CD4-positive, alpha-beta T cell treated with Interleukin-6 for 4 hours (primary cell): ENCODE results near the gene IL1RAP.

Experiments
- DNase-seq: peaks from one replicate; pipeline ENCODE4 v3.0.0-alpha.2; 2020; ENCODE audit warnings: mixed read lengths

The IL1RAP gene

DNA sequence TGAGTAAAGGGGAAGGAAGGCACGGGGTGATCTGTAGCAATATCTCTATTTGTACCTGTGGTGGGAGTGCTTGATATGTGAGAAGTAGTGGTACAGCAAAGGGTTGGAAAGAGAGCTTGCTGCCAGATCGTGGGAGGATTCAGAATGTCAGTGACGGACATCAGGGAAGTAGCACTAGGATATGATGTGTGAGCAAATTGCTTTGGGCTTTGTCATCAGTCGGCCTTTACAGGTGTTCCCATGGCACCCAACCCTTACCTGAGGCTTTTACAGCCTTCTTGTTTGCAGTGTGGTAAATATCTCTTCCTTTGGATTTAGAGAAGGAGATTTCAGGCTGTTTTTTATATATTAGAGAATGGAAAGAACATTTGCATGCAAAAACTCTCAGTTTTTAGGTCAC lies 29.8 kb downstream of the IL1RAP start:
- DNase-seq, result no peak

DNA sequence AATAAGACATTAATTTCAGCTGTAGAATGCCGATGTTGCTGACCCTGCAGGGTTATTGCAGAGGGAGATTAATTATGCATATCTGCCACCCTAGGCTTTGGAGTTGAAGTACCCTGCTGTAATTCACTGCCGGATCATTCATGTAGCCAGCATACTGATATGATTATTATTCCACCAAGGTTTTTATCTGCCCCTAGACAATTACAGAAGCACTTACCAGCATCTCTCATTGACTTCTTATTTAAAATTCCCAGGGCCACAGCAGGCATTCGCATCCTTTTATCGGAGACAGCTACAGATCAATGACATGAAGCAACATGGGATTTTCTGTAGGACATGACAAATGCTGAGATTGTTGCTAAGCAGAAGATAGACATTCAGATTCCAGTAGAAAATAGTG lies 31.3 kb downstream of the IL1RAP start:
- DNase-seq, result no peak

DNA sequence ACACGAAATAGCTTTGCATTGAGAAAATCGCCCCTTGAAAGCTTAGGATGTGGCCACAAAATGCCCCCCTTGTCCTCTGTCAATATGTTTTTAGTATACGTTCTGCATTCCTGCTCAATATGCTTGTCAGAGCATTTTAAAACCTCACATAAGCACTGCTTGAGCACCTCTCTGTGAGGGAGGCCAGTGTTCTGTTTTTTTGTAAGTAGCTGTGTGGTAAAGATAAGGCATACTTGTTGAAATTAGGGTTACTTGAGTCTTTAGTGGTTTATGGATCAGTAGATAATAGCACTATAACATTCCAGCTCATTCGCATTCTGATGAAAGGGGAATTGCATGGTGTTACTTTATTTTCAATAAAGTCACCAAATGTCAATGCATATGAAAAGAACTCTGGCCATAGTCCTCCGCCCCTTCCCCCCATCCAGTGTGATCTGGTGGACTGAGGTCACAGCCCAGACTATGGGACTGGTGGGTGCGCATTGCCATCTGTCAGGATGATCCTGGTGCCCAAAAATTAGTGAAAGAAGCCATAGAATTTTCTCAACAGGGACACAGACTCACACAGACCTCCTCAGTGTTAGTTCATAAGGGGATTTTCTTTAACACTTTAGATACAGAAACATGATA lies 33.1 kb downstream of the IL1RAP start:
- no peak for DNase-seq

DNA sequence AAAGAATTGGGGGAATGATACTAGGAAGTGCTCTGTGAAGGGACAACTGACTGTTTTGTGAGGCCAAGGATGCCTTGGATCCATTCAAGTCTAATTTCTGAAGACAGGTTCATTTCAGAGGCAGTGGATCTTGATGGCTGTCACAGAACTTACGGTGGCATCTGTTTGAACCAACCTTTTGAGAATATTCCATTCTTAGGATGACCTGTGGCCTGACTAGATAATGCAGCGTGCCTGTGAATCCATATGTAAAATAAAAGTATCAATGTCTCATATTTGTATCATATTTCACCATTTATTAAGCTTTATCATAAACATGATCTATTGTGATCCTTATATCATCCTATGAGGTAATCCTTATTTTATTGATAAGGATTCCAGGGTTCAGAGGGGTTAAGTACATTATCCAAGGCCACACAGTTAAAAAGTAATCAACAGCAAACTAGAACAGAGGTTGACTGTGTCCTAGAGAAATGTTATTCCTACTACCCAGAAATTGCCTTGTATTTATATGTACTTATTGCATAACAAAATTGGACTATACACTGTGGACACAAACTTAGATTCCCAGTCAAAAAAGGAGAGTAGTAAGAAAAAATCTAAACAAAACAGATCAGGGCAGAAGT lies 34.3 kb downstream of the IL1RAP start:
- no peak for DNase-seq

DNA sequence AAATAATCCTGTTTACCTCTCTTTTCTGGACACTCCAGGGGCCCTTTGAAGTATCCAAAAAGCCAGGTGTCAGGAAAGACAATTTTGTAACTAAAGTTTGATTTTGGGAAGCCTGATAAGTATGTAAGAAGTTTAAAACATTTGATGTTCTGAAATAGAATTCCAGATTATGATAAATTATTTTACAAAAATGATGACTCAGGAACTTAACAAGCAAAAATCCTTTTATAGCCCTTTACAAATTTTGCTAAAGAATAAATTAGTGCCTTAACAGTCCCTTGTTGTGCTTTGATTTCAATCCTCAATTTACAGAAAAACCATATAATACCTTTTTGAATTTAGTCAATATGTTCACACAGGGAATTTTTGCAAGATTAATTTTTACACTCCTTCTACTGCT lies 38.1 kb downstream of the IL1RAP start:
- DNase-seq, result no peak

DNA sequence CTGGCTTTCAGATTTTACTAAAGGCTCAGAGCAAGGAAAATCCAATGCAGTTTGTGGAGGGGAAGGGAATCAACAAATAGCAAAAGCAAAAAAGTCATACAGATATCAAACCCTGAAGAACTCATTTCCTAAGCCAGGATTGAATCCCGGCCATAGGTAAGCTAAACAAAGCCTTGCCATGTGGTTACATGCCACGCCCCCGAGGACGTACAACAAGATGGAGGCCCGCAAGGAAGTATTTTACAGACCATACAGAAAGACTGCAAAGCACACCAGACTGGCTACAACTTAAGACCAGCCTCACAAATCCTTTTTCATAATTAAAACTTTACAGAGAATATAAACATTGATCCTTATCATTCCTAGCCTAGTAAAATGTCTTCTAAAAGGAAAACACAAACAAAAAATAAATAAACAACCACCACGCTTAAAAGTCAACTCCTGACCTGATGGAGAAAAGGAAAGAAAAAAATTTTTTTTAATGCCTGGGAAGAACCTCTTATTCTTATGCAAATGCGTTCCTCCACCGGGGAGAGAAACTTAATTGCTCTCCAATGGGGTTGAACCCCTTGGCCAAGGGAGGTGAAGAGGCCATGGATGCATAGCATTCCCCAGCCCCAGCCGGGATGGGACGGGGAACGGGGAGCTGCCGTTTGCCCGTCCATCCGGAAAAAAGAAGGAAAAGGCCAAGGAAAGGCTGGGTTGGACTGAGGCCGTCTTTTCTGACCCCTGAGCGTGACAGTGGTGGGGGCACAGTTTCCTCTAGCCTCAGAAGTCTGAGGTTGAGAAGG lies 39.3 kb downstream of the IL1RAP start:
- DNase-seq, result no peak

DNA sequence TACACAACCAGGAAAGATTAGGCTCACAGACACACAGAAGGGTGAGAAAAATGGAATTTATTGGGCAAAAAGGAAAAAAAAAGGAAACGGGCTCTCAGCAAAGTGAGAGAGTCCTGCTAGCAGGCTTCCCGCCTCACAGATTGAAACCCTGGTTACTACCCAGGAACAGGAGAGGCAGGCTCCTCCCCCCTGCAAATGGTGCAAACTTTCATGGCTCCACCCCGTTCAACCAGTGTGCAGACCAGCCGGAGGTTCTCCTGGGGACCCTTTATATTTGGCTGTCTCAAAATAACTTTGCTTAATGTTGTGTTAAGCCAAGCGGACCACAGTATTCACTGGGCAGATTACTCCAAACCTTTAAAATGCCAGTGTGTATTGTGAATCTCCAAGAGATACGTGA lies 40.3 kb downstream of the IL1RAP start:
- DNase-seq, result no peak

DNA sequence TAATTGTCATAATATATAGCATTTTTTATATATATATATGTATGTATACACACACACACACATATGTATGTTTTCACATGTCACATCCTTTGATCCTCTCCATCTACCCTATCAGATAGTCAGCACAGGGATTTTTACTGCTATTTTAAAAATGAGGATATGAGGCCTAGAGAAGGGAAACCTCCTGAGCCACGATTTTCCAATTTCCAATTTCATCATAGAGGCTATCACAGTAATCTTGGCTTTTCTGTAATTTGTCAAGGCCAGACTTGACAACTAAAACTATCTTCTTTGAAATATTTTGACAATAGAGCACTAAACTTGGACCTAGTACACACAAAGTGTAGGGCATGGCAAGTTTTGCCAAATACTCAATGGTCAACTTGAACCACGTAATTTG lies 42.5 kb downstream of the IL1RAP start:
- no peak for DNase-seq

DNA sequence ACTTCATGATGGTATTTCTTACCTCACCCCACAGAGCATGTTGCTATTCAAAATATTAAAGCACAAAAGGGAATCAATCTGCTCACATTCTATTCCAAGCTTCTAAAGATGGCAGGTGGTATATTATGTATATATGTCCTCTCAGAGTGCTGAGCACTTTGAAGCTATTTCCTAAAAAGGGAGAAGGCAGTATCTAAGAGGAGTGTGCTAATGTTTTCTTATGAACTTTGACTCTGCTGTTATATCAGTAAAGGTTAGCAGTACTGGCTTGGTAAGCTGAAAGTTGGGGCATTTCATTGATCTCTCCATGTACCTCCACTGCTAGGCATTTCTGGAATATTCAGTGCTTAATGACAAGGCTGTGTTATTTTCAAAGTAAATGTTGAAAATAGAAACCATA lies 43.4 kb downstream of the IL1RAP start:
- no peak for DNase-seq

DNA sequence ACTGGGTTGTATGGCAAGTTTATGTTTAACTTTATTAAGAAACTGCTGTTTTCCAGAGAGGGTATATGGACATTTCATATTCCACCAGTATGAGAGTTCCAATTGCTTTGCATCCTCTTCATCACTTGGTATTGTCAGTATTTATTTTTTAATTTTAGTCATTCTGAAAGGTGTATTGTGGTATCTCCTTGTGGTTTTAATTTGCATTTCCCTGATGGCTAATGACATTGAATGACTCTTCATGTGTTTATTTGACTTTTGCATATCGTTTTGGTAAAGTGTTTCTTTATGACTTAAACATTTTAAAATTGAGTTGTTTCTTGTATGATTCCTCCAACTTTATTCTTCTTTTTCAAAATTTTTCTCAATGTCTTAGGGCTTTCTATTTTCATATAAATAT lies 44.4 kb downstream of the IL1RAP start:
- no peak for DNase-seq

DNA sequence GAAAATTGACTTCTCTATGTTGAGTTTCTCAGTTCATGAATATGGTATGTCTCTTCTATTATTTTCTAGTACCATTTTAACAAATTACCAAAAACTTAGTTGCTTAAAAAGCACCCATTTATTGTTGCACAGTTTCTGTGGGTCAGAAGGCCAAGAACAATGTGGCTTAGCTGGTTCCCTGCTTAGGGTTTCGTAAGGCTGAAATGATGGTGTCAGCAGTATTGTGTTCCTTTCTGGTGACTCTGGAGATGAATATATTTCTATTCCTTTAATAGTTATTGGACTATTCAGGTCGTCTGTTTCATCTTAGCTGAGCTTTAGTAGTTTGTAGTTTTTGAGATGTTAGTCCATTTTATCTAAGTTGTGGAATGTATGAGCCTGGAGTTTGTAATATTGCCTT lies 44.9 kb downstream of the IL1RAP start:
- no peak for DNase-seq

DNA sequence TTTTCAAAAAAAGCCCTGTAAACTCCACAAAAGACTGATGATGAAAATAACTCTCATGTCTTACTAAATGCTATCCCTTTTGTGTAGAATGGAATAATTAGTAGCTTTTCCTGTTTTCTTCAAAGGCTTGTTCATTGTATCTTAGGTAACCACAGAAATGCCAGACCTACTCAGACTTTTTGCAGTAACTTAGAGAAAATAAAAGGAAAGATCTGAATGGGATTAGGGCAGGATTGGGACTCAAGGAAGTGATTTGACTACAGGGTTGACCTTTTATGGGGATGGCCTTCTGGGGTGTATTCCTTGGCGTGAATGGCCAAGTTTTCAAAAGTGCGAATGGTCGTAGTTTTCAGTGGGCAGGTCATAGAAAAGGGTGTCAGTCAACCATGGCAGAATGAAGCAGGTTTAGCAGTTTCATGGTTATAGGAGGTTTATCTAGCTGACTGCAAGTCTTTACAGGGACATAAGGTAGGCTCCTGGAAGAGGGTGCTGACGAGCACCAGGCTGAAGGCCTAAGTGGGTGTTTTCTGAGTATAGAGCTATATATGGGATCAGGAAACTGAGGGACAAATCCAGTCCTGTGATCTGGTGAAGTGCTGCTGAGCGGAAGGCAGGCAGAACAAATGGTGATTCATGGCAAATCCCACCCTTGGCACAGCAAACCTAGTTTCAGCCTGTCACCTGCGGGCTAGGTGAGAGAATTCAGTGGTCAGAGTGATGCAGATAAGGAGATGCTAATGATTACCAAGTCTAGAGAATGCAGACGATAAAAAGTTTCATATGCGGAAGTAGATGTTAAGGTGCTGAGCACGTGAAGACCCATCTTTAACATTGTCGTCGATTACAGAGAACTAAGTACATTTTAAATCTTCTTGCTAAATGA lies 46.4 kb downstream of the IL1RAP start:
- DNase-seq, result no peak

DNA sequence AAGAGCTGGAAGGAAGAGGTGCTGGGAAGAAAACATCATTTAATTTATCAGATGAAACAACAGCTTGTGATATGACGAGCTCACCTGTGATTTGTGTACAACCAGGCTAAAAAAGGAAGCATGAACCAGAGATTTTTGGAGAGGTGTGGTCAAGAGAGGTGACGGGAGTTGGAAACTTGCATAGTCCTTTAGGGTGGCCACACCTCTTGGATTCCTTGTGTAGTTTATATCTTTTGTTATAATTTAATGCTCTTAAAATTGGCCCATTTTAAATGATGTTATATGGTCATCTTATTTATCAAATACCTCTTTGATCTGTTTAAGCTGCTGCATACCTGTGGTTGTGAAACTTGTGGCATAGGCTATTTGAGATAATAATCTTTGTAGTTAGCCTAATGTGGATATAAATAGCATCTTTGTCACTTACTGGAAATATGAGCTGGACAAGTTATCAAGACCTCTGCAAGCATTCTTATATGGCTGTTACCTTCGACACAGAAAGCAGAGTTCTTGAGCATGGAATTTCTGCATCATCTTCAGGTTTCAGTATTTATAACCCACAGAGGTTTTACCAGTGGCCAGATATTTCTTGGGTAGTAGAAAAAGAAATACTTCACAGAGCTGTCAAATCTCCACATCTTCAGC lies 49.1 kb downstream of the IL1RAP start:
- no peak for DNase-seq

DNA sequence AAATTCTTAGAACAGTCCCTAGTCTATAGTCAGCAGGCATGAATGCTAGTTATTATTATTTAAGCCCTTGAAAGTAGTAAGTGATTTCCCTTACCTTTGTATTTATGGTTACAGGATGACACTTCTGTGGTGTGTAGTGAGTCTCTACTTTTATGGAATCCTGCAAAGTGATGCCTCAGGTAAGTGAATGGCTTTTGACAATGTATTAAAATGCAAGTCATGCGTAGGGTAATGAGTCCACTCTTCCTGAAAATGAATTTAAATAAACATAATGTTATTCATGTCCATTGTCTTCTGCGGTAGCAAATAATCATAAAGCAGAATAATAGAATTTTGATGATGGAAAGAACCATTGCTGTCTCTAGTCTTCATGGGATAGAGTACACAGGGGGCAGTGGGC lies 50.3 kb downstream of the IL1RAP start:
- no peak for DNase-seq

DNA sequence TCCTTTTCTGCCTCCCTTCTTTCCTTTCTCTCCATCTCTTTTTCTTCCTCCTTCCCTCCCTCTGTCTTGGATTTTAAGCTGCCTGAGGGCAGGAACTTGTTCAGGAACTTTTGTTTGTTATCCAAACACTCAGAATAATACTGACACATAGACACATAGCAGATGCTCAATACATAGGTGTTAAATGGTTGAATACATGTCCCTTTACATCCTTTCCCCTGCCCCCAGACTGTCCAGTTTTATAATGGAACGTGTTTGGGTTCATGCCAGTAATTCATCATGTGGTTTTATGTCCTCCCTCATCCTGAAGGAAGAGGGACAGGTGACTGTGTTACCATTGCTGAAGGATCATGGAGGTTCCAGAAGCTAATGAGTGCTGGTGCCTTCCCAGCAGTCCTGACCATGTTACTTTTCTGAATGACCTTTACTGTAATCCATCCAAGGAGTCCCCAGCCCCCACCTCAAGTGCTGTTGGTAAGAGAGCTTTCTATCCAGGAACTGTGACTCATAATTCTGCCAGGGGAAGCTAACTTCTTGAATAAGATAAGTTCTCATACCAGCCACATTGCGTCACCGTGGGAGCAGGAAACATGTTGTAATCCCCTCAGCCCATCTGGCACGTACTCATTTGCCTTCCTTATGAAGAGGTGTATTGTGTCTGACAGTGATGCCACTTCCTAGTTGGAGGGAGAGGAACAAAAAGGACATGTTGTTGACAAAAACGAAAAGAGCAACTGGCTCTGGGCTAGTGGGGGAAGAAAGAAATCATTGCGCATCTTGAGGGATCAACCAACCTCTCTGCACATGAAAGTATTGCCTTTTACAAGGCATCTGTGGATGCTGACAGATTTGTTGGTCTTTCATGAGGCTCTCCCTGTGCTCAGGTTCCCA lies 52.4 kb downstream of the IL1RAP start:
- peak; percentile 4 for DNase-seq

DNA sequence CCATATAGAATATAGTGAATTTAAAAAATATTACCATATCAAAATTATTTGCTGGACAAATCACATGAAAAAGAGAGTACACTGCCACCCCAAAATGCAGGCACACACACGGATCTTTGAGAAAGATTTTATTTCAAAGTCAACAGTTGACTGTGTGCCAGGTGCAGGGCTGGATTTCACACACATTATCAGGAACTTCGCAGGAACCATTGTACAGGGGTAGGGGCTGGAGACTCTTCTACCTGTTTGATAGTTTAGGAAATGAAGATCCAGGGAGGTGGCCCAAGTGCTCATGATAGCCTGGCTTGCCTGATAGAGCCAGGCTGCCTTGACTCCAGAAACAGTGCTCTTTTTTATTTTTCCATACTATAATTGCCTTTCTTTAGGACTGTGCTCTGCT lies 54.2 kb downstream of the IL1RAP start:
- no peak for DNase-seq

DNA sequence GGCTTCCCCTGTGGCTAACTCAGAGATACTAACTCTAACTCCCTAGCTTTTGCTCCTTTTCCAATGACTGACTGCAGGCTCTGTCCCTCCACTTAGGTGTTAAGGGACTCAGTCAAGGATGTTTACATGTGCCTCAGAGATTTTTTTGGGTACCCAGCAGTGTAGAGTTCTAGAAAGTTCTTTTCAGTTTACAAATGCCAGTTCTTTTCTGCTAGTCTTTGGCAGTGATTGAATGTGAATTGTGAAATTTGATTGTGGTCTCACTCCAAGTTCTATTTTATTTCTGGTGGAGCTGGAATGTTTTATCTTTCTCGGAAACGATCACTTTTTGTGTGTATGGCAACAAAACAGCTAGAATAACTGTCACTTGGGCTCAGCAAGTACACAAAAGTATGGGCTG lies 60.6 kb downstream of the IL1RAP start:
- no peak for DNase-seq

DNA sequence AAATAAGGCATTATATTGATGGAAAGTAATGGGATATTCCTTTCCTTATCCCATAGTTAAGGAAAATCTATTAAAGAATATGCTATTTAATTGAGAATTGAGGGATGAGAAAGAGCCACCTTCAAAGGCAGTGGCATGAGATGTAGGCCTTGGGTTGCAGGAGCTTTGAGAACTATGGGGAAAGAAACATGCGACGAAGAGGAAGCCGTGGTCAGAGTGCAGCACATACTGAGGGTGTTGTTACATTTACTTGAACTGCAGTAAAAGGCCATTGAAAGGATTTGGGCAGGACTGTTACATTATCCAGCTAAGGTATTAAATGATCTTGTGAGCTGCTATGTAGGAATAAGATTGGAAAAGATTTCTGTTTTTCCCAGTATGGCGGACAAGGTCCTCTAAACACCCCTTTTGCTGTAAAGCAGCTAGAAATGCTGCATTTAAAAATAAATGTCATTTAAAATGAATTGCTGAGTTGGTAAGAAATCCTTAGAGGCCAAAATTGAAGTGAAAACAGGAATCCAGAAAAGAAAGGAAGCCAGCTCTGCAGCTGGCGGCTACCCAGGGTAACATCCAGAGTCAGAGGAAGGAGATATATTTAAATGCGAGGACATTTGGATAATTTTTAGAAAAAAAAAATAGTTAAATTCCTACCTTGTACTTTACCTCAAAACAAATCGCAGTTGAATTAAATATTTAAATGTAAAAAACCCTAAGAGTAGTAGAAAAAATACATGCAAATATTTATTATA lies 61.7 kb downstream of the IL1RAP start:
- DNase-seq, result no peak

DNA sequence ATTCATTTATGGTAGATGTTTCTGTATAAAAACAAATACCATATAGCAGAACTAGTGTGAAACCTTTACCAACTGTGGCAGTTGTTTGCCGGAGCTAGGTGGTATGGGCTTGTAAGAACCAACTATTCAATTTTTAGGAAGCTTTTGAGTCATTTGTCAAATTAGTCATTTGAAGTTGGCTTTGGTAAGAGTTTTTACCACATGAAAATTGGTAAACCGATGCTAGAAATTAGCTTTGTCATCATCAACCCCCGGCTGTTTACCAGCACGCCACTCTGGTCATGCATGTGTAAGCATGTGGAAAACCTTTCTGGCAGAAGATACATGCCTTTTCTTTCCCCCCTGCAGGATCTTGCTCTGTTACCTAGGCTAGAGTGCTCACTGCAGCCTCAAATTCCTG lies 63.3 kb downstream of the IL1RAP start:
- DNase-seq, result no peak

DNA sequence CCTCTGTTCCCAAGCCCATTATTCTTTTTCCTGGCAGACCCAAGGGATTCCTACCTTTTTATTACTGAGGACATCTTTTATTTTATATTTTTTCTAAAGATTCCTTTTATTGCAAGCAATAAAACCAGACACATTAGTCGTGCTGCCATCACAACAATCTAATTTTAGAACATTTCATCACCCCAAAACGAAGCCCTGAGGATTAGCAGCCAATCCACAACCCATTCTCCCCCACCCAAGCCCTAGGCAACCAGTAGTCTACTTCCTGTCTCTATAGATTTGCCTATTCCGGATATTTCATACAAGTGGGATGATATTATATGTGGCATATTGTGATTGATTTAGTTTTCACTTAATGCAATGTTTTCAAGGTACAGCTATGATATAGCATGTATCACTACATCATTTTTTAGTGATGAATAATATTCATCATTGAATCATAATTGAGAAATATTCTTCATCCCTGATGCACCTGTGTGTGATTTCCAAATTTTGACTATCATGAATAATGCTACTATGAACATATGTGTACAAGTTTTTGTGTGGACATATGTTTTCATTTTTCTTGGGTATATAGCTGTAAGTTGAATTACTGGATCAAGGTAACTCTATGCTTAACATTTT lies 65.7 kb downstream of the IL1RAP start:
- DNase-seq, result no peak

DNA sequence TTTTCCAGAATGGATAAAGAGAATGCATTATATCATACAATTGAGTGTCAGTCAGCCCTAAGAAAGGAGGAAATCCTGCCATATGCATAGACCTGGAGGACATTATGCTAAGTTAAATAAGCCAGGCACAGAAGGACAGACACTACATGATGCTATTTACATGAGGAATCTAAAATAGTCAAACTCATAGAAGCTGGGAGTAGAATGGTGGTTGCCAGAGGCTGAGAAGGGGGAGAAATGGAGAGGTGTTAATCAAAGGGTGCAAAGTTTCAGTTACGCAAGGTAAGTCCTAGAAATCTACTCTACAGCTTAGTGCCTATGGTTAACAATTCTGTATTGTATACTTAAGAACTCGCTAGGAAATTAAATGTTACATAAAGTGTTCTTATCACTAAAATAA lies 66.5 kb downstream of the IL1RAP start:
- no peak for DNase-seq
